Measurements from ENCODE around the gene NOS1AP.

NOS1AP gene

GRCh38 chr1:162372159-162373071, 302.9 kb downstream of the NOS1AP start:
- DNase-seq: no peak

GRCh38 chr1:162373072-162373427, 303.6 kb downstream of the NOS1AP start:
- DNase-seq: no peak

- DNase-seq: no peak
Observed at GRCh38 chr1:162373541-162374260, 304.2 kb downstream of the NOS1AP start.

GRCh38 chr1:162374406-162374805, 304.9 kb downstream of the NOS1AP start:
- no peak for DNase-seq

GRCh38 chr1:162375463-162375862, 306.0 kb downstream of the NOS1AP start:
- DNase-seq: no peak

- DNase-seq: no peak
Observed at GRCh38 chr1:162376691-162377090, 307.2 kb downstream of the NOS1AP start, which contains the start of gene SPATA46. SPATA46 (minus strand) TSS chr1:162376854; CDS start chr1:162376790, 64 bp downstream.

GRCh38 chr1:162380061-162380846, 310.8 kb downstream of the NOS1AP start:
- DNase-seq: no peak

- DNase-seq: no peak
Observed at GRCh38 chr1:162381383-162381782, 311.9 kb downstream of the NOS1AP start, which contains the start of gene C1orf226. C1orf226 (plus strand) TSS chr1:162381728; CDS start chr1:162381902, 174 bp downstream.

GRCh38 chr1:162381941-162382750, 312.7 kb downstream of the NOS1AP start:
- DNase-seq: no peak

- DNase-seq: no peak
Observed at GRCh38 chr1:162383091-162383490, 313.6 kb downstream of the NOS1AP start.

GRCh38 chr1:162383516-162383915, 314.0 kb downstream of the NOS1AP start:
- DNase-seq: no peak

GRCh38 chr1:162384116-162384515, 314.6 kb downstream of the NOS1AP start:
- DNase-seq: no peak

- no peak for DNase-seq
Observed at GRCh38 chr1:162384601-162385279, 315.2 kb downstream of the NOS1AP start.

GRCh38 chr1:162385280-162385623, 315.8 kb downstream of the NOS1AP start:
- no peak for DNase-seq

GRCh38 chr1:162385702-162386101, 316.2 kb downstream of the NOS1AP start:
- DNase-seq: no peak

GRCh38 chr1:162386292-162387225, 317.1 kb downstream of the NOS1AP start:
- DNase-seq: no peak

GRCh38 chr1:162387226-162388082, 318.0 kb downstream of the NOS1AP start:
- no peak for DNase-seq

GRCh38 chr1:162388083-162388594, 318.6 kb downstream of the NOS1AP start:
- DNase-seq: no peak

- DNase-seq: no peak
Observed at GRCh38 chr1:162388615-162389014, 319.1 kb downstream of the NOS1AP start.
